Psoas muscle (tissue), 8 donors: ENCODE data around the gene MCOLN1. TPM values are rescaled to one million over a fixed set of nuclear protein-coding genes. Genes with fewer than 3 reads are reported as not detected.

Experiments used
- ATAC-seq, 4 donors: fragments of 200-7000 bp; cut with Tn5 transposase; one replicate each; pipeline ENCODE4 v1.9.1; 2020; ENCODE audit warnings: moderate library complexity in 3 of 4, mild to moderate bottlenecking in 2 of 4
- DNase-seq, 2 donors: peaks; one replicate each; pipeline ENCODE4 v3.0.0-alpha.2; 2020
- H3K27ac ChIP-seq: fragments of 200-600 bp; one replicate; pipeline ENCODE4 v1.8.0; 2022
- H3K27me3 ChIP-seq, 3 donors: fragments of 200-600 bp in 1 of 3; one replicate each; pipeline versions ENCODE4 v1.6.1 to v1.8.0; 2013 to 2022; ENCODE audit warnings: low read length in 2 of 3, mild to moderate bottlenecking in 2 of 3, moderate library complexity in 1 of 3; ENCODE audit not compliant: insufficient read depth in 3 of 3
- H3K36me3 ChIP-seq, 2 donors: fragments of 200-600 bp in 1 of 2; one replicate each; pipeline versions ENCODE4 v1.6.1 to v1.8.0; 2013 to 2022; ENCODE audit warnings: low read depth in 1 of 2, mild to moderate bottlenecking in 1 of 2, moderate library complexity in 1 of 2; ENCODE audit not compliant: insufficient read depth in 1 of 2
- H3K4me1 ChIP-seq: fragments of 200-600 bp; one replicate; pipeline ENCODE4 v1.8.0; 2022
- H3K4me3 ChIP-seq: fragments of 200-600 bp; one replicate; pipeline ENCODE4 v1.8.0; 2022; ENCODE audit warnings: mild to moderate bottlenecking
- H3K9me3 ChIP-seq: fragments of 200-600 bp; one replicate; pipeline ENCODE4 v1.8.0; 2022
- WGBS, 3 donors: extraction: QIAGEN DNeasy Blood & Tissue Kit; methylation state at CpG; one replicate each; pipeline versions ENCODE4 v1.1.6 to v1.1.7; 2013; 5-methylcytosine and 5-hydroxymethylcytosine counted together
- intact Hi-C, 2 donors: fragments of 100-400 bp; cut with DNase I; formaldehyde crosslinking; loops; one replicate each; pipeline versions ENCODE4 v1.11.0 to v1.14.2; 2022
- polyA plus RNA-seq, 3 donors: library from polyadenylated mRNA; stranded (reverse); fragments of 200-250 nt; gene quantifications; one replicate each; pipeline ENCODE4 v1.2.3, GENCODE V29; 2013
- total RNA-seq, 4 donors: library from RNA; stranded (reverse); fragmentation: NEBNext Ultra II Directional in 2 of 4; extraction: Animal tissue kit (Norgen Biotek cat#: 25700) in 2 of 4; gene quantifications; one replicate each; pipeline versions ENCODE4 v1.2.1 to v1.2.4, GENCODE V29; 2021 to 2023
- TF ChIP-seq, protein P1 (sequence below): fragments of 200-600 bp; IDR thresholded peaks from one replicate; pipeline ENCODE4 v1.8.0; 2022; ENCODE audit warnings: antibody characterized with exemption
- donor health status: healthy with polysubstance abuse.
- donor health status: DM: no; HTN: no; CAD: no; lungs with moderate emphysema.
- donor health status: Bipolar disorder and iron deficiency.
- donor health status: healthy.
- donor health status: DM: yes; HTN: yes; CAD: no.
- donor health status: DM: no; HTN: no; CAD: no.
- donor health status: DM: no; HTN: no; CAD: no.
- donor health status: DM: yes; HTN: yes; CAD: no.

The MCOLN1 gene
- total and polyA plus RNA-seq, 7 donors = 15.4 to 28.6 (median 17.8) TPM

DNA sequence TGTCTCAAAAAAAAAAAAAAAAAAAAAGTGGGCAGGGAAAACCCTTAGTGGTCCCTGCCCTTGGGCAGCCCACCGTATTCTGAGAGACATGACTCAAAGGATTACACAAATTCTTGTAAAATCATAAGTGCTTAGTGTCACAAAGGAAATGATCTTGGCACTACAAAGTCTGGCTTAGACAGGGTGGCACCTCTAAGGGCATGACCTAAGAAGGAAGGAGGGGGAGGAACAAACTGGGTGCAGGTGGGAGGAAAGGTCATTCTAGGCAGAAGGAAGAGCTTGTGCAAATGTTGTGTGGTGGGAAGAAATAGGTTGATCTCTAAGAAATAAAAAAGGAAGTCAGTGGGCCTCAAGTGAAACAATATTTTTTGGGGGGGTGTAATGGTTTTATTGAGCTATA is 23.5 kb downstream of the MCOLN1 start:
- DNase-seq (no peak), ATAC-seq (no peak)
- H3K27ac ChIP-seq = no peak overlapping the region
- intact Hi-C loops = no loop called here
- TF ChIP-seq, protein P1, sequence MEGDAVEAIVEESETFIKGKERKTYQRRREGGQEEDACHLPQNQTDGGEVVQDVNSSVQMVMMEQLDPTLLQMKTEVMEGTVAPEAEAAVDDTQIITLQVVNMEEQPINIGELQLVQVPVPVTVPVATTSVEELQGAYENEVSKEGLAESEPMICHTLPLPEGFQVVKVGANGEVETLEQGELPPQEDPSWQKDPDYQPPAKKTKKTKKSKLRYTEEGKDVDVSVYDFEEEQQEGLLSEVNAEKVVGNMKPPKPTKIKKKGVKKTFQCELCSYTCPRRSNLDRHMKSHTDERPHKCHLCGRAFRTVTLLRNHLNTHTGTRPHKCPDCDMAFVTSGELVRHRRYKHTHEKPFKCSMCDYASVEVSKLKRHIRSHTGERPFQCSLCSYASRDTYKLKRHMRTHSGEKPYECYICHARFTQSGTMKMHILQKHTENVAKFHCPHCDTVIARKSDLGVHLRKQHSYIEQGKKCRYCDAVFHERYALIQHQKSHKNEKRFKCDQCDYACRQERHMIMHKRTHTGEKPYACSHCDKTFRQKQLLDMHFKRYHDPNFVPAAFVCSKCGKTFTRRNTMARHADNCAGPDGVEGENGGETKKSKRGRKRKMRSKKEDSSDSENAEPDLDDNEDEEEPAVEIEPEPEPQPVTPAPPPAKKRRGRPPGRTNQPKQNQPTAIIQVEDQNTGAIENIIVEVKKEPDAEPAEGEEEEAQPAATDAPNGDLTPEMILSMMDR = no peak
- no peak overlapping the region for H3K4me3 ChIP-seq
- 73 to 80% (median 73%) methylated on average over 1 of the region's 1 CpG for WGBS, 3 donors
- no peaks in the 10 kb centered on the region for H3K4me1 ChIP-seq
- H3K9me3 ChIP-seq = no peaks in the 10 kb centered on the region
- H3K27me3 ChIP-seq = no peaks in the 10 kb centered on the region
- peaks cover 4 to 58% of the 10 kb centered on the region in 2 donors for H3K36me3 ChIP-seq

DNA sequence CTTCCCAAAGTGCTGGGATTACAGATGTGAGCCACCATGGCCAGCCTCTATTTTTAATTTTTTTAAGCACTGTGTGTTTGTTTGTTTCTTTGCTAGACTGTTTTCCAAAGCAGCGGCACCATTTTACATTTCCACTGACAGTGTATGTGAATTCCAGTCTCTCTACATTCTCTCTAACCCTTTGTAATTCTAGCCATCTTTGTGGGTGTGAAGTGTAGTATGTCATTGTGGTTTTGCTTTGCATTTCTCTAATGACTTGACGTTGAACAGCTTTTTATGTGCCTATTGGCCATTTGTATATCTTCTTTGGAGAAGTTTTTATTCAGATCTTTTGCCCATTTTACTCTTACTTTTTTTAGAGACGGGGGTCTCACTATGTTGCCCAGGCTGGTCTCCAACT is 24.7 kb downstream of the MCOLN1 start:
- no peak overlapping the region for H3K4me3 ChIP-seq
- intact Hi-C loops = no loop called here
- no peak overlapping the region for H3K27ac ChIP-seq

DNA sequence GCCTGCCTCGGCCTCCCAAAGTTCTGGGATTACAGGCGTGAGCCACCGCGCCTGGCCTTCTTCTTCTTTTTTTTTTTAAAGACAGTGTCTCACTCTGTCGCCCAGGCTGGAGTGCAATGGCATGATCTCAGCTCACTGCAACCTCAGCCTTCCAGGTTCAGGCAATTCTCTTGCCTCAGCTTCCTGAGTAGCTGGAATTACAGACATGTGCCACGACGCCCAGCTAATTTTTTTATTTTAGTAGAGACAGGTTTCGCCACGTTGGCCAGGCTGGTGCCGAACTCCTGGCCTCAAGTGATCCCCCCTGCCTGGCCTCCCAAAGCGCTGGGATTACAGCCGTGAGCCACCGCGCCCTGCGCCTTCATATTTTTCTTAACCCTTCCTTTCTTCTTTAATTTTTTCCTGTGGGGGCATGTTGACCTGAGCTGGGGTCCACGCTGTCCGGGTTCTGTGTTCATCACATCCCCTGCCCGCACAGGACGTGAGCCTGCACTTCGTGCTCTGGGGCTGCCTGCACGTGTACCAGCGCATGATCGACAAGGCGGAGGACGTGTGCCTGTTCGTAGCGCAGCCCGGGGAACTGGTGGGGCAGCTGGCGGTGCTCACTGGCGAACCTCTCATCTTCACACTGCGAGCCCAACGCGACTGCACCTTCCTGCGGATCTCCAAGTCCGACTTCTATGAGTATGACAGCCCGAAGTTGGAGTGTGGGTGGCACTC is 27.2 kb downstream of the MCOLN1 start:
- Histone ChIP-seq H3K27ac (no peak overlapping the region), H3K27me3 (no peaks in the 10 kb centered on the region), H3K4me1 (no peaks in the 10 kb centered on the region), H3K36me3 (peaks cover 0 to 38% of the 10 kb centered on the region in 2 donors), H3K4me3 (no peak overlapping the region), H3K9me3 (no peaks in the 10 kb centered on the region)
- DNase-seq (no peak), ATAC-seq (no peak)
- WGBS, 3 donors = 89 to 90% (median 89%) methylated on average over 32 to 36 of the region's 36 CpGs
- intact Hi-C loops = no loop called here
- TF ChIP-seq, protein P1 = no peak

More for the DNA sequence above, 24.7 kb downstream of the MCOLN1 start:
- H3K27me3 ChIP-seq = no peaks in the 10 kb centered on the region
- TF ChIP-seq, protein P1 = no peak
- no peaks in the 10 kb centered on the region for H3K9me3 ChIP-seq
- ATAC-seq = no peak
- DNase-seq = no peak
- H3K36me3 ChIP-seq = peaks cover 4 to 45% of the 10 kb centered on the region in 2 donors
- 78 to 83% (median 82%) methylated on average over 3 of the region's 3 CpGs for WGBS, 3 donors
- H3K4me1 ChIP-seq = no peaks in the 10 kb centered on the region

DNA sequence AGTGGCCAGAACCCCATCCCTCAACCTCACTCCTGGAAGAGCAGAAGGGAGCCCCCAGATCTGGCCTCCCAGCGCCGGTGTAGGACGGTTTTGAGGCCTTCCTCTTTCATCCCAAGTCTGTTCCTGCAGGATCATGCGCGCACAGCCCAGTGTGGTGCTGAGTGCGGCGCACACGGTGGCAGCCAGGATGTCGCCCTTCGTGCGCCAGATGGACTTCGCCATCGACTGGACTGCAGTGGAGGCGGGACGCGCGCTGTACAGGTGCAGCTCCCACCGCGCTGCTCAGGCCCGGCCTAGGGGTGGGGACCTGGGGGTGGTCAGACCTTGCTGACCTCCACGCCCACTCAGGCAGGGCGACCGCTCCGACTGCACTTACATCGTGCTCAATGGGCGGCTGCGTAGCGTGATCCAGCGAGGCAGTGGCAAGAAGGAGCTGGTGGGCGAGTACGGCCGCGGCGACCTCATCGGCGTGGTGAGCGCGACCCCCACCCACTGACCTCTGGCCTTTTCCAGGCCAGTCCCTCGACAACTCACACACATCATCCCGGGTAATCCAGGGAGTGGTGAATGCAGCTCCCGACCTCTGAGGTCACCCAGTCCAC is 27.8 kb downstream of the MCOLN1 start:
- H3K4me3 ChIP-seq = no peak overlapping the region
- TF ChIP-seq, protein P1 = no peak
- intact Hi-C loops = no loop called here
- H3K36me3 ChIP-seq = peaks cover 2 to 37% of the 10 kb centered on the region in 2 donors
- no peaks in the 10 kb centered on the region for H3K9me3 ChIP-seq
- ATAC-seq = peak in 1 of 4 donors; percentile 12
- DNase-seq = peak in 1 of 2 donors; percentile 63
- 90 to 93% (median 93%) methylated on average over 40 to 41 of the region's 41 CpGs for WGBS, 3 donors
- H3K4me1 ChIP-seq = no peaks in the 10 kb centered on the region
- no peak overlapping the region for H3K27ac ChIP-seq
- no peaks in the 10 kb centered on the region for H3K27me3 ChIP-seq
